Chondrocyte (in vitro differentiated cells): ENCODE data around the gene HUNK. TPM values are rescaled to one million over a fixed set of nuclear protein-coding genes. Genes with fewer than 3 reads are reported as not detected.
"Not testable (repeated sequence)": the region's sequence is repeated elsewhere in the genome, so short reads cannot be mapped to it uniquely, and the experiment has no call there.

Experiments used
- DNase-seq: peaks from one replicate; pipeline ENCODE4 v3.0.0; 2021; ENCODE audit warnings: mixed read lengths, low spot score
- H3K27ac Mint-ChIP-seq: one replicate; pipeline ENCODE4 v1.8.0; 2021; ENCODE audit warnings: mild to moderate bottlenecking, moderate library complexity, mixed read lengths; ENCODE audit not compliant: unreplicated experiment
- H3K27me3 Mint-ChIP-seq: 2 replicates; pipeline ENCODE4 v1.8.0; 2021; ENCODE audit warnings: low read depth, mixed read lengths
- H3K36me3 Mint-ChIP-seq: 2 replicates; pipeline ENCODE4 v1.8.0; 2021; ENCODE audit warnings: low read depth, mixed read lengths
- H3K4me1 Mint-ChIP-seq: 2 replicates; pipeline ENCODE4 v1.8.0; 2021; ENCODE audit warnings: low read depth, mild to moderate bottlenecking, mixed read lengths
- H3K4me3 Mint-ChIP-seq: one replicate; pipeline ENCODE4 v1.8.0; 2021; ENCODE audit warnings: mild to moderate bottlenecking, moderate library complexity, mixed read lengths; ENCODE audit not compliant: unreplicated experiment
- H3K9me3 Mint-ChIP-seq: 2 replicates; pipeline ENCODE4 v1.8.0; 2021; ENCODE audit warnings: low read depth, mixed read lengths
- CTCF ChIP-seq: fragments of 200-600 bp; sonication (generic); IDR thresholded peaks from 2 replicates; pipeline ENCODE4 v1.5.0; 2021; ENCODE audit warnings: antibody characterized with exemption, mild to moderate bottlenecking, moderate library complexity
- total RNA-seq: library from RNA; stranded (reverse); gene quantifications from 3 replicates; pipeline ENCODE4 v1.2.1, GENCODE V29; 2021

The HUNK gene
- total RNA-seq, 1 donor from 2014 or later = 1.6 TPM

GRCh38 chr21:31945141-31945540, 72.3 kb downstream of the HUNK start:
- H3K36me3 Mint-ChIP-seq = no peaks in the 10 kb centered on the region

GRCh38 chr21:31945546-31945945, 72.7 kb downstream of the HUNK start:
- Mint-ChIP-seq H3K27ac (peak overlapping the region; percentile 72), H3K36me3 (no peaks in the 10 kb centered on the region), H3K4me1 (peaks cover 18% of the 10 kb centered on the region), H3K4me3 (no peak overlapping the region), H3K9me3 (no peaks in the 10 kb centered on the region), H3K27me3 (no peaks in the 10 kb centered on the region)
- no peak for DNase-seq
- TF ChIP-seq CTCF = no peak

More at GRCh38 chr21:31945141-31945540, 72.3 kb downstream of the HUNK start:
- DNase-seq = no peak
- Mint-ChIP-seq H3K27me3 (no peaks in the 10 kb centered on the region), H3K4me3 (no peak overlapping the region), H3K27ac (no peak overlapping the region), H3K9me3 (no peaks in the 10 kb centered on the region), H3K4me1 (peaks cover 18% of the 10 kb centered on the region)
- TF ChIP-seq CTCF = no peak

GRCh38 chr21:31946231-31946630, 73.4 kb downstream of the HUNK start:
- Mint-ChIP-seq H3K27ac (peak overlapping the region; percentile 72), H3K4me3 (no peak overlapping the region), H3K9me3 (no peaks in the 10 kb centered on the region), H3K4me1 (peaks cover 18% of the 10 kb centered on the region), H3K36me3 (no peaks in the 10 kb centered on the region), H3K27me3 (no peaks in the 10 kb centered on the region)
- TF ChIP-seq CTCF = no peak
- DNase-seq = no peak

- H3K4me1 Mint-ChIP-seq = peaks cover 18% of the 10 kb centered on the region
- H3K27me3 Mint-ChIP-seq, H3K27ac Mint-ChIP-seq, H3K9me3 Mint-ChIP-seq, DNase-seq, H3K36me3 Mint-ChIP-seq, H3K4me3 Mint-ChIP-seq: not testable (repeated sequence)
Observed at GRCh38 chr21:31946876-31947550, 74.2 kb downstream of the HUNK start.

- Mint-ChIP-seq H3K9me3 (no peaks in the 10 kb centered on the region), H3K27me3 (no peaks in the 10 kb centered on the region), H3K27ac (no peak overlapping the region), H3K4me1 (peaks cover 20% of the 10 kb centered on the region), H3K36me3 (no peaks in the 10 kb centered on the region), H3K4me3 (no peak overlapping the region)
- no peak for TF ChIP-seq CTCF
- DNase-seq = no peak
Observed at GRCh38 chr21:31948676-31949075, 75.9 kb downstream of the HUNK start.

- Mint-ChIP-seq H3K27me3 (no peaks in the 10 kb centered on the region), H3K4me1 (peaks cover 3% of the 10 kb centered on the region), H3K9me3 (peaks cover 4% of the 10 kb centered on the region), H3K27ac (no peak overlapping the region), H3K4me3 (no peak overlapping the region), H3K36me3 (no peaks in the 10 kb centered on the region)
- TF ChIP-seq CTCF = no peak
- DNase-seq = no peak
Observed at GRCh38 chr21:31952828-31953227, 80.0 kb downstream of the HUNK start.
